Measurements from ENCODE around the gene GSPT1. TPM values are rescaled to one million over a fixed set of nuclear protein-coding genes. Genes with fewer than 3 reads are reported as not detected.
"Not testable (repeated sequence)": the region's sequence is repeated elsewhere in the genome, so short reads cannot be mapped to it uniquely, and the experiment has no call there.

GSPT1 gene
- 98.0 and 101 TPM in 2 replicates for total RNA-seq (2014; rRNA removed)
- polyA plus RNA-seq (2012), result 75.7 TPM

DNA sequence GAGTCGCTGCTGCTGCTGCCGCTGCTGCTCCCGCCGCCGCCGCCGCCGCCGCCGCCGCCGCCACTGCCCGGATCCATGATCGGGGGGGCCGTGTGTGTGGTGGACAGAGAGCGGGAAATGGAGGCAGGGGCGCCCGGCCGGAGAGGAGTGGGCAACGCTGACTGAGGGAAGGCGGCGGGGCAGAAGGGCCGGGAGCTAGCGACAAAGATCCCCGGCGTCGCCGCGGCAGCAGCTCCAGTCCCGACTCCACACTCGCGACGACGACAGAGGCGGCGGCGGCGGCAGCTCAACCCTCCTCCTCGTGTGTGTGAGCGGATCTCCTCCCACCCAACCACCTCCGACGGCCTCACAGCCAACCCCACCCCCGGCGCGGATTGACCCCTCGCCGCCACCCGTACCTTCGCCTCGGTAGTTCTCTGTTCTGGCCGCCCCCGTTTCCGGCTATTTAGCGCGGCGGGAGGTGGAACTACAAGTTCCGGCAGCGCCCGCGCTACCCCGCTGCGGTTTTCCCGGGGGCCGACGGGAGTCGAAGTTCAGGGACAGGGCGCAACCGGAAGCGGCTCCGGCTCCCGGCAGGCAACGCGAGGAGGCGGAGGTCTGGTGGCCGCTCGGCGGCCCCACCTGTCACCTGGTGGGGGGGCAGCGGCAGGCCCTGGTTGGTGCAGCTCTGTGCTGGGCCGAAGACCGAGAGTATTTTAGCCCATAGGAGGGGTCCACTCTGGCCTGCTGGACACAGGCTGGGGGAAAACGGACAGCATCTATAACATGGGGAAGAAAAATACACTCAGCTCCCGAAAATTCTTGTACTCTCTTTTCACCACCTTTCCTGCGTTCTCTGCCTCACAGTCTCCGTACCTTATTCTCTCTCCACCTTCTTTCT, at the start of gene GSPT1:
TSS of gene GSPT1 (minus strand) at position 313 of the 880 bp plus-strand sequence. CDS start at position 77, 236 bp downstream.
- peak; percentile 98 for DNase-seq (ENCODE audit: low read depth)

DNA sequence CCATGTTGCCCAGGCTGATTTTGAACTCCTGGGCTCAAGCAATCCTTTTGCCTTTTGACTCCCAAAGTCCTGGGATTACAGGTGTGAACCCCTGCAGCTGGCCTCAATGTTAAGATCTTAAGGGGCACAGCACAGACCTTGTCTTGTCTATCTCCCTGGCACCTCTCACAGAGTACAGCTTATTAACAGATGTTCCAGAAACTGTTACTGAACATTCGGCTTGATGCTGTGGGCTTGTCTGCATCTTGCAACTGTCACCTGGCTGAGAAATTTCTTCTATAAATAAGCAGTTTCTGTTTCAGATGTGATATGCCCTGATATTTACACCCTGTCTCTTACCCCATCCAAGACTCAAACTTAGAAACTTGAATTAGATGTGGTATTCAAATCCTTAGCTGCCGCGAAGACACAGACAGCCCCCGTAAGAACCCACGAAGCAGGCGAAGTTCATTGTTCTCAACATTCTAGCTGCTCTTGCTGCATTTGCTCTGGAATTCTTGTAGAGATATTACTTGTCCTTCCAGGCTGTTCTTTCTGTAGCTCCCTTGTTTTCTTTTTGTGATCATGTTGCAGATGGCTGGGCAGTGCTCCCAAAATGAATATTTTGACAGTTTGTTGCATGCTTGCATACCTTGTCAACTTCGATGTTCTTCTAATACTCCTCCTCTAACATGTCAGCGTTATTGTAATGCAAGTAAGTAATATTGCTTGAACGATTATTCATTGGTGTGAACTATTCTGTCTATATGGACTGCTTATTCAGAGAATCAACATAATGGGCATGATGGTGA, 49.2 kb upstream of the GSPT1 start, which contains the start of gene TNFRSF17:
TSS of gene TNFRSF17 (plus strand) at position 450 of the 791 bp plus-strand sequence. CDS start at position 565, 115 bp downstream.
- no peak for DNase-seq (ENCODE audit: low read depth)

- DNase-seq (ENCODE audit: low read depth), result no peak
Measured at GRCh38 chr16:11963706-11964105, 48.0 kb upstream of the GSPT1 start.

DNA sequence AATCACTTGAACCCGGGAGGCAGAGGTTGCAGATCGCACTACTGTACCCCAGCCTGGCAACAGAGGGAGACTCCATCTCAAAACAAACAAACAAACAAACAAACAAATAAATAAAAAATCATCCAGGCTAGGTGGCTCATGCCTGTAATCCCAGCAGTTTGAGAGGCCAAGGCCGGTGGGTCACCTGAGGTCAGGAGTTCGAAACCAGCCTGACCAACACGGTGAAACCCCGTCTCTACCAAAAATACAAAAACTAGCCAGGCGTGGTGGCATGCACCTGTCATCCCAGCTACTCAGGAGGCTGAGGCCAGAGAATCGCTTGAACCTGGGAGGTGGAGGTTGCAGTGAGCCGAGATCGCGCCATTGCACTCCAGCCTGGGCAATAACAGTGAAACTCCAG, 47.2 kb upstream of the GSPT1 start:
- DNase-seq (ENCODE audit: low read depth), result not testable (repeated sequence)

GRCh38 chr16:11962457-11962856, 46.7 kb upstream of the GSPT1 start:
- not testable (repeated sequence) for DNase-seq (ENCODE audit: low read depth)

GRCh38 chr16:11957591-11958395, 42.0 kb upstream of the GSPT1 start:
- DNase-seq (ENCODE audit: low read depth), result no peak

GRCh38 chr16:11956558-11956957, 40.8 kb upstream of the GSPT1 start:
- DNase-seq (ENCODE audit: low read depth), result no peak

GRCh38 chr16:11955713-11956123, 40.0 kb upstream of the GSPT1 start:
- peak; percentile 43 for DNase-seq (ENCODE audit: low read depth)

DNA sequence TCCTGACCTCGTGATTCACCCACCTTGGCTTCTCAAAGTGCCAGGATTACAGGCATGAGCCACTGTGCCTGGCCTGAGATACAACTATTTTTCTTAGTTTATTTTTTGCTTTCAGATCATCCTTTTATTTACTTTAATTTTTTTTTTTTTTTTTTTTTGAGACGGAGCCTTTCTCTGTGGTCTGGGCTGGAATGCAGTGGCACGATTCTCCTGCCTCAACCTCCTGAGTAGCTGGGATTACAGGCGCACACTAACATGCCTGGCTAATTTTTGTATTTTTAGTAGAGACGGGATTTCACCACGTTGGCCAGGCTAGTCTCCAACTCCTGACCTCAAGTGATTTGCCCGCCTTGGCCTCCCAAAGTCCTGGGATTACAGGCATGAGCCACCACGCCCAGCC, 37.8 kb upstream of the GSPT1 start:
- DNase-seq (ENCODE audit: low read depth), result not testable (repeated sequence)

- no peak for DNase-seq (ENCODE audit: low read depth)
Measured at GRCh38 chr16:11950388-11950787, 34.6 kb upstream of the GSPT1 start.

- peak; percentile 41 for DNase-seq (ENCODE audit: low read depth)
Measured at GRCh38 chr16:11949527-11949926, 33.8 kb upstream of the GSPT1 start.

GRCh38 chr16:11948819-11949218, 33.1 kb upstream of the GSPT1 start:
- DNase-seq (ENCODE audit: low read depth), result no peak

- DNase-seq (ENCODE audit: low read depth), result no peak
Measured at GRCh38 chr16:11946433-11946832, 30.7 kb upstream of the GSPT1 start.

GRCh38 chr16:11941945-11942344, 26.2 kb upstream of the GSPT1 start, which contains the start of gene NPIPB2:
Gene NPIPB2 (minus strand): TSS chr16:11942045. CDS start chr16:11942045, 0 bp downstream.
- DNase-seq (ENCODE audit: low read depth), result not testable (repeated sequence)

DNA sequence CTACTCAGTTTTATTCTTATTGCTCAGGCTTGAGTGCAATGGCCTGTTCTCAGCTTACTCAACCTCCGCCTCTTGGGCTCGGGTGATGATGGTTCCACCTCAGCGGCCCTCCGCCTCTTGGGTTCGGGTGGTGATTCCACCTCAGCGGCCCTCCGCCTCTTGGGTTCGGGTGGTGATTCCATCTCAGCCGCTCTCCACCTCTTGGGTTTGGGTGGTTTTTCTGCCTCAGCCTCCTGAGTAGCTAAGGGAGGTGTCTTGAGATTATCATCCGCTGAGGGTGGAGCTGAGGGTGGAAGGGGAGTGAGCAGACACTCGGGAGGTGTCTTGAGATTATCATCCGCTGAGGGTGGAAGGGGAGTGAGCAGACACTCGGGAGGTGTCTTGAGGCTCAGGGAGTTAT, 11.6 kb upstream of the GSPT1 start:
- DNase-seq (ENCODE audit: low read depth), result not testable (repeated sequence)

- DNase-seq (ENCODE audit: low read depth), result not testable (repeated sequence)
Measured at GRCh38 chr16:11924046-11924445, 8.3 kb upstream of the GSPT1 start.

- DNase-seq (ENCODE audit: low read depth), result peak; percentile 18
Measured at GRCh38 chr16:11916524-11917285, 949 bp upstream of the GSPT1 start.

DNA sequence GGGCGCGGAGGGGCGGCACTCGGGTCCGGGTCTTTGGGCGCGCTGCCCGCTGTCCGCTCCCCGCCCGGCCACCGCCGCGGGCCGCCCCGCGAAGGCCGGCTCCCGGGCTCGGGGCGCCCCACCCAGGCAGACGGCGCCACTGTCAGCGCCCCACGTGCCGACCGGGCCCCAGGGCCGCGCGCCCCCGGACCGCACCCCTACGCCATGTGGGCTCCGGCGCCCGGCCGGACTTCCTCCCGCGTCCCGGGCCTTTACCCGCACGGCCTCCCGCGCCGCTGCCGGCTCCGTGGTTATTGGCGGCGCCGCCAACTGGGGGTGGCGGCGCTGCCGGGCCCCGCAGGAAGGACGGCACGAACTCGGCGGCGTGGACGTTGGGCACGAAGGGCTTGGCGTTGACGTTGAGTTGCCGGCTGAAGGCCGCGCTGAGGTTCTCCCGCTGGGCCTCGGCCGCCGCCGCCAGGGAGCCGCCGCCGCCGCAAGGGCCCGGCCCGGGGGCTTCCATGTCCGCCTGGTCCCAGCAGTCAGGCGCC, 577 bp downstream of the GSPT1 start:
- DNase-seq (ENCODE audit: low read depth), result peak; percentile 26

GRCh38 chr16:11914210-11915113, 1.3 kb downstream of the GSPT1 start:
- peak; percentile 37 for DNase-seq (ENCODE audit: low read depth)

Measured in LHCN-M2 (cell line).